Activated CD8-positive, alpha-beta memory T cell treated with anti-CD3 and anti-CD28 coated beads, Interleukin-2, amount 10 ng/mL, durations not matched to agents 7 days and 5 days (primary cell): ENCODE measurements around the gene CD7. TPM values are rescaled to one million over a fixed set of nuclear protein-coding genes. Genes with fewer than 3 reads are reported as not detected.

Source experiments
- ATAC-seq: fragments of 150-1000 bp; cut with Tn5 transposase; one replicate; pipeline ENCODE4 v1.10.0; 2021; ENCODE audit warnings: moderate library complexity
- CTCF ChIA-PET: fragments of 350-600 bp; sonication (Branson Sonifier 250); formaldehyde crosslinking; loops from one replicate; lab custom pipeline; 2021; ENCODE audit warnings: antibody characterized with exemption; lab: Charles Lee
- DNase-seq: peaks from one replicate; pipeline ENCODE4 v3.0.0-alpha.2; 2020
- H3K27ac Mint-ChIP-seq: one replicate; pipeline ENCODE4 v1.8.0; 2021; ENCODE audit warnings: mild to moderate bottlenecking, mixed read lengths
- H3K27me3 Mint-ChIP-seq: one replicate; pipeline ENCODE4 v1.8.0; 2021; ENCODE audit warnings: mixed read lengths
- H3K36me3 Mint-ChIP-seq: one replicate; pipeline ENCODE4 v1.8.0; 2021; ENCODE audit warnings: mild to moderate bottlenecking, mixed read lengths
- H3K4me1 Mint-ChIP-seq: one replicate; pipeline ENCODE4 v1.8.0; 2021; ENCODE audit warnings: mixed read lengths
- H3K4me3 Mint-ChIP-seq: one replicate; pipeline ENCODE4 v1.8.0; 2021; ENCODE audit warnings: mild to moderate bottlenecking, moderate library complexity, mixed read lengths
- H3K9me3 Mint-ChIP-seq: one replicate; pipeline ENCODE4 v1.8.0; 2022; ENCODE audit warnings: low read depth, mixed read lengths
- total RNA-seq, 2 experiments: library from RNA; stranded (reverse); gene quantifications; one replicate each; pipeline ENCODE4 v1.2.3, GENCODE V29; 2021

CD7 gene
- total RNA-seq, 2 experiments from 2014 or later, result 307 to 417 TPM

- ATAC-seq, result no peak
- Mint-ChIP-seq H3K4me3 (no peak overlapping the region), H3K27me3 (peaks cover 3% of the 10 kb centered on the region), H3K9me3 (no peaks in the 10 kb centered on the region), H3K36me3 (peaks cover 15% of the 10 kb centered on the region), H3K27ac (no peak overlapping the region), H3K4me1 (peaks cover 12% of the 10 kb centered on the region)
- no peak for DNase-seq
- CTCF ChIA-PET, result interaction anchor here (1.1 to 8.5 kb wide), 2 partner anchors 11 to 75 kb away, joined by 3 to 206 read pairs; no protein-coding TSS in a partner anchor
Observed at GRCh38 chr17:82313195-82314011, 4.0 kb downstream of the CD7 start.

GRCh38 chr17:82311971-82312370, 5.4 kb downstream of the CD7 start:
- Mint-ChIP-seq H3K9me3 (no peaks in the 10 kb centered on the region), H3K4me1 (peaks cover 17% of the 10 kb centered on the region), H3K27ac (no peak overlapping the region), H3K4me3 (no peak overlapping the region), H3K36me3 (peaks cover 15% of the 10 kb centered on the region), H3K27me3 (peaks cover 3% of the 10 kb centered on the region)
- CTCF ChIA-PET, result interaction anchor here (2.0 to 8.5 kb wide), 2 partner anchors 9 kb away, joined by 5 to 206 read pairs; no protein-coding TSS in a partner anchor
- no peak for ATAC-seq
- no peak for DNase-seq

GRCh38 chr17:82310877-82311276, 6.5 kb downstream of the CD7 start:
- H3K4me1 Mint-ChIP-seq, result peaks cover 26% of the 10 kb centered on the region
- CTCF ChIA-PET, result interaction anchor here (2.0 to 8.5 kb wide), 2 partner anchors 8 to 10 kb away, joined by 5 to 206 read pairs; no protein-coding TSS in a partner anchor
- peaks cover 12% of the 10 kb centered on the region for H3K36me3 Mint-ChIP-seq
- H3K27ac Mint-ChIP-seq, result no peak overlapping the region
- no peak for DNase-seq
- no peak overlapping the region for H3K4me3 Mint-ChIP-seq
- no peak for ATAC-seq
- H3K27me3 Mint-ChIP-seq, result peaks cover 3% of the 10 kb centered on the region
- H3K9me3 Mint-ChIP-seq, result no peaks in the 10 kb centered on the region

- peaks cover 3% of the 10 kb centered on the region for H3K27me3 Mint-ChIP-seq
- peaks cover 29% of the 10 kb centered on the region for H3K4me1 Mint-ChIP-seq
- peaks cover 8% of the 10 kb centered on the region for H3K36me3 Mint-ChIP-seq
- no peak overlapping the region for H3K27ac Mint-ChIP-seq
- CTCF ChIA-PET, result interaction anchor here (0.6 to 8.5 kb wide), 3 partner anchors 7 to 29 kb away, joined by 3 to 206 read pairs (median 3); no protein-coding TSS in a partner anchor
- no peaks in the 10 kb centered on the region for H3K9me3 Mint-ChIP-seq
- ATAC-seq (no peak), DNase-seq (no peak)
- H3K4me3 Mint-ChIP-seq, result no peak overlapping the region
Observed at GRCh38 chr17:82309656-82310570, 7.5 kb downstream of the CD7 start.

- H3K27ac Mint-ChIP-seq, result peak overlapping the region; percentile 84
- H3K4me3 Mint-ChIP-seq, result no peak overlapping the region
- no peak for DNase-seq
Observed at GRCh38 chr17:82305727-82306300, 11.6 kb downstream of the CD7 start.

GRCh38 chr17:82304826-82305726, 12.3 kb downstream of the CD7 start:
- Mint-ChIP-seq H3K4me1 (peaks cover 67% of the 10 kb centered on the region), H3K4me3 (no peak overlapping the region), H3K9me3 (no peaks in the 10 kb centered on the region), H3K27ac (peak overlapping the region; percentile 84), H3K36me3 (no peaks in the 10 kb centered on the region), H3K27me3 (peaks cover 3% of the 10 kb centered on the region)
- no peak for ATAC-seq
- CTCF ChIA-PET, result interaction anchor here (0.7 to 12.6 kb wide), 6 partner anchors 9 to 275 kb away, joined by 3 to 206 read pairs (median 4); partner anchors contain the start of gene CD7
- no peak for DNase-seq

More at GRCh38 chr17:82305727-82306300, 11.6 kb downstream of the CD7 start:
- CTCF ChIA-PET, result interaction anchor here (0.7 to 12.6 kb wide), 6 partner anchors 8 to 276 kb away, joined by 3 to 206 read pairs (median 4); partner anchors contain the start of gene CD7
- H3K4me1 Mint-ChIP-seq, result peaks cover 60% of the 10 kb centered on the region
- H3K27me3 Mint-ChIP-seq, result peaks cover 3% of the 10 kb centered on the region
- no peaks in the 10 kb centered on the region for H3K9me3 Mint-ChIP-seq
- ATAC-seq, result no peak
- H3K36me3 Mint-ChIP-seq, result no peaks in the 10 kb centered on the region

GRCh38 chr17:82303944-82304808, 13.2 kb downstream of the CD7 start:
- Mint-ChIP-seq H3K4me3 (no peak overlapping the region), H3K36me3 (no peaks in the 10 kb centered on the region), H3K9me3 (no peaks in the 10 kb centered on the region), H3K27ac (peak overlapping the region; percentile 94), H3K27me3 (peaks cover 3% of the 10 kb centered on the region), H3K4me1 (peaks cover 76% of the 10 kb centered on the region)
- ATAC-seq, result no peak
- no peak for DNase-seq
- CTCF ChIA-PET, result interaction anchor here (0.8 to 12.6 kb wide), 9 partner anchors 10 to 111 kb away, joined by 3 to 206 read pairs (median 4); partner anchors contain the start of genes CD7 and SECTM1

- Mint-ChIP-seq H3K36me3 (no peaks in the 10 kb centered on the region), H3K27ac (peak overlapping the region; percentile 94), H3K4me1 (peaks cover 85% of the 10 kb centered on the region), H3K27me3 (no peaks in the 10 kb centered on the region), H3K9me3 (no peaks in the 10 kb centered on the region), H3K4me3 (peak overlapping the region; percentile 66)
- CTCF ChIA-PET, result interaction anchor here (1.0 to 12.6 kb wide), 11 partner anchors 11 to 149 kb away, joined by 3 to 206 read pairs (median 4); partner anchors contain the start of genes CD7 and SECTM1
- DNase-seq (peak; percentile 60), ATAC-seq (peak; percentile 21)
Observed at GRCh38 chr17:82302991-82303943, 14.1 kb downstream of the CD7 start.

GRCh38 chr17:82302568-82302963, 14.8 kb downstream of the CD7 start:
- no peaks in the 10 kb centered on the region for H3K36me3 Mint-ChIP-seq
- no peak for DNase-seq
- H3K27ac Mint-ChIP-seq, result peak overlapping the region; percentile 94
- no peaks in the 10 kb centered on the region for H3K27me3 Mint-ChIP-seq
- H3K4me3 Mint-ChIP-seq, result peak overlapping the region; percentile 66
- H3K9me3 Mint-ChIP-seq, result no peaks in the 10 kb centered on the region
- CTCF ChIA-PET, result interaction anchor here (0.9 to 12.6 kb wide), 12 partner anchors 10 to 148 kb away, joined by 3 to 206 read pairs (median 4); partner anchors contain the start of genes CD7 and SECTM1
- peaks cover 88% of the 10 kb centered on the region for H3K4me1 Mint-ChIP-seq
- peak; percentile 2 for ATAC-seq

GRCh38 chr17:82301916-82302567, 15.4 kb downstream of the CD7 start:
- CTCF ChIA-PET, result interaction anchor here (0.7 to 12.6 kb wide), 17 partner anchors 10 to 282 kb away, joined by 3 to 206 read pairs (median 4); partner anchors contain the start of genes CD7, CSNK1D and SECTM1
- no peaks in the 10 kb centered on the region for H3K27me3 Mint-ChIP-seq
- H3K36me3 Mint-ChIP-seq, result no peaks in the 10 kb centered on the region
- peak overlapping the region; percentile 94 for H3K27ac Mint-ChIP-seq
- H3K4me1 Mint-ChIP-seq, result peaks cover 93% of the 10 kb centered on the region
- H3K9me3 Mint-ChIP-seq, result no peaks in the 10 kb centered on the region
- peak; percentile 83 for DNase-seq
- ATAC-seq, result peak; percentile 8
- H3K4me3 Mint-ChIP-seq, result peak overlapping the region; percentile 66
